ENCODE measurements around the gene ZNF234.
A peak's percentile ranks its signal among the peaks of the same experiment; 100 is the strongest.
"Not testable (repeated sequence)": the region's sequence is repeated elsewhere in the genome, so short reads cannot be mapped to it uniquely, and the experiment has no call there.

ZNF234 gene

DNA sequence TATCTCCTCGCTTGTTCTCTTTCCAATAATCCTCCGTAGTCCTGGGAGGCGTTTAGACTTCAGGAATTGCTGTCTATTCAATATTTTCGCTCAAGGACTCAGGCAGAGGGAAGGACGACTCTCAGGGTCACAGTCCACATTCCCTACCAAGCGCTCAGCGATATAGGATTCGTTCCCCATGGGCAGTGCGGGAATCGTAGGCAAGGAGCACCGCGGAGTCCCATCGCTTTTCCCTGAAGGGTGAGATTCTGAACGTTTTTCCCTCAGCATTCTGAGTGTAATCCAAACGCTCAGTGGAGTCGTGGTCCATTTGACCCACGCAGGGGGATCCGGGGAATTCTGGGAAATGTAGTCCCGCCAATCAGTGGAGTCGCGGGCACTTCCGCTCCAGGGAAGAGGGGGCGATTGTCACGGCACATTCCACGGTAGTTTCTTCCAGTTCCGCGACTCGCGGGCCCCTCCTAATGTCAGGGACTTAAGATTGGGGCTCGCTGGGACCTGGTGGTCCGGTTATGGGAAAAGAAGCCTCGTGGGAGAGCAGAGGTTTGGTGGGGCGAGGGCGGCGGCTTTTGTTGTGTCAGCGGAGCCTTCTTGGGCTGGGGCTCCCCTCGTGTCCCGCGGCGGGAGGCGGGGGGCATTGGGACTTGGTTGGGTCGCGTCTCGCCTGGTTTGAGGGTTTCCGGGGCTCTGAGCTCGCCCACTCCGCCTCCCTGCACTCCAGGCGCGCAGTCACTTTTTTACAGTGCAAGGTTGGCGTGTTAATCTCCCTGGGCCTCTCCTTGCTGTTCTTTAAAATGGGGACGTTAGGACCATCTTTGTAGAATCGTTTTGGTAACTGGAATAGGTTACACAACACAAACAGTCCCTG is at the start of gene ZNF234:
ZNF234 (plus strand) TSS at position 364 of the 868 bp plus-strand sequence. CDS start 3,079 bp downstream, outside the sequence.
- peak; percentile 19 for DNase-seq

GRCh38 chr19:44092108-44092507 is 49.2 kb upstream of the ZNF234 start:
- DNase-seq, result no peak

GRCh38 chr19:44093931-44094765 is 47.2 kb upstream of the ZNF234 start, which contains the start of gene ZNF224:
Gene ZNF224, plus strand, starts transcription at chr19:44094361. Its CDS starts 3,513 bp downstream, at chr19:44097874.
- peak; percentile 78 for DNase-seq

DNA sequence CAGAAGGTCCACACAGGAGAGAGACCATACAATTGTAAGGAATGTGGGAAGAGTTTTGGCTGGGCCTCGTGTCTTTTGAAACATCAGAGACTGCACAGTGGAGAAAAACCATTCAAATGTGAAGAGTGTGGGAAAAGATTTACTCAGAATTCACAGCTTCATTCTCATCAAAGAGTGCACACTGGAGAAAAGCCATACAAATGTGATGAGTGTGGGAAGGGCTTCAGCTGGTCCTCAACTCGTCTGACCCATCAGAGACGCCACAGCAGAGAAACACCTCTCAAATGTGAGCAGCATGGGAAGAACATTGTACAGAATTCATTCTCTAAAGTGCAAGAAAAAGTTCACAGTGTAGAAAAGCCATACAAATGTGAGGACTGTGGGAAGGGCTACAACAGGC is 33.6 kb upstream of the ZNF234 start:
- no peak for DNase-seq

DNA sequence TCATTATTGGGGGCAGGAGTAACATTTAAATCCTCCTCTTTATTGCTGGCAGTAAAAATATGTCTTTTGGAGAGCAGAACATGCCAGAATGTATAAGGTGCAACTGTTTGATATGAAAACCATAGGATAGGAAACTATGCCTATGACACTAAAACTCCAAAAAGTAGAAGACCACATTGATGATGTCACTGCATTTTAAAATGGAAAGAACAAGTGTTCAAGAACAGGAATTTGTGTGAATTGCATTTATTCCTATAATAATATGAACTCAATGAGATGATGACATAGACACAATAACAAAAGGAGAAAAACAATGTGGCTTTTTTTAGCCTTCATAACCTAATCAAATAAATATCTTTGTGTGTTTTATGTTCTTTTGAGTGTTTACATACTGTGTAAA is 31.9 kb upstream of the ZNF234 start:
- no peak for DNase-seq

- peak; percentile 8 for DNase-seq
Measured at GRCh38 chr19:44111910-44112463, 29.4 kb upstream of the ZNF234 start.

GRCh38 chr19:44112802-44113137 is 28.6 kb upstream of the ZNF234 start:
- DNase-seq, result no peak

DNA sequence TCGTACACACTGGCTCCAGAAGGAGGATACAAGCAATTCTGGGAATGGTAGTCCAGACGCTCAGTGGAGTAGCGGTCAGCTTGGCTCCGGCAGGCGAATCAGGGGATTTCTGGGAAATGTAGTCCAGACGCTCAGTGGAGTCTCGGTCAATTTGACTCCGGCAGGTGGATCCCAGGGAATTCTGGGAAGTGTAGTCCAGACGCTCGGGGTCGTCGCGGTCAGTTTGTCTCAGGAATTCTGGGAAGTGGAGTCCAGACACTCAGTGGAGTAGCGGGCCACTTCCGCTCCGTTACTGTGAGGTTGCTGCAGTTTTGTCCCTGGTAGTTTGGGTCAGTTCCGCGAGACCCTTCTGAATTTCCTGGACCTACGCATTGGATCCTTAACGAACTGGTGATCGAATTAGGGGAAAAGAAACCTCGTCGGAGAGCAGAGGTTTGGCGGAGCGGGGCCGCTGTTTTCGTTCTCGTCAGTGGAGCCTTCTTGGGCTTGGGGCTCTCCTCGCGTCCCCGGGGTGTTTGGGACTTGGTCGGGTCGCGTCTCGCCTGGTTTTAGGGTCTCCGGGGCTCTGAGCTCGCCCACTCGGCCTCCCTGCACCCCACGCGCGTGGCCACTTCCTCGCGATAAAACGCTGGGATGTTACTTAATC is 28.1 kb upstream of the ZNF234 start, which contains the start of gene ZNF225:
ZNF225 (plus strand) TSS at position 262 of the 646 bp plus-strand sequence. CDS start 2,429 bp downstream, outside the sequence.
- DNase-seq, result peak; percentile 93

- no peak for DNase-seq
Measured at GRCh38 chr19:44113784-44114390, 27.5 kb upstream of the ZNF234 start.

- DNase-seq, result not testable (repeated sequence)
Measured at GRCh38 chr19:44121162-44121561, 20.2 kb upstream of the ZNF234 start.

GRCh38 chr19:44131955-44132354 is 9.4 kb upstream of the ZNF234 start:
- no peak for DNase-seq

GRCh38 chr19:44142059-44142433 is 692 bp downstream of the ZNF234 start:
- DNase-seq, result no peak

DNA sequence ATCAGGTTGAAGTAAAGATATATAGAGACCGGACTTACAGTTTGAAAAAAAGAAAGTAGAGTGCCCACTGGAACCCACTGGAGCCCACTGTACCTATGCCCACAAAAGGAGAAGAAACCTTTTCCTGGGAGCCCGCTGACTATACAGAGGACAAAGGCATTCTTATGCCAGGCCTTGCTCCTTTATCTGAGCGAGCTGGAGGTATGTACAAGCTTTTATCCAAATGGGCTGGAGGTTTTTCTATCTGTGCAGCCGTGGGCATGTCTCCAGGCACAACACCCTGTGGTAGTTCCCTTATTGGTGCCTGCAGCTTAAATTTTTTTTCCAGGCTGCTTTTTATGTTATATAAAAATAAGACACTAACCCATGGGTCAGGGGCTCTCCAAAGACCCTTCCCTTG is 8.4 kb downstream of the ZNF234 start:
- no peak for DNase-seq

DNA sequence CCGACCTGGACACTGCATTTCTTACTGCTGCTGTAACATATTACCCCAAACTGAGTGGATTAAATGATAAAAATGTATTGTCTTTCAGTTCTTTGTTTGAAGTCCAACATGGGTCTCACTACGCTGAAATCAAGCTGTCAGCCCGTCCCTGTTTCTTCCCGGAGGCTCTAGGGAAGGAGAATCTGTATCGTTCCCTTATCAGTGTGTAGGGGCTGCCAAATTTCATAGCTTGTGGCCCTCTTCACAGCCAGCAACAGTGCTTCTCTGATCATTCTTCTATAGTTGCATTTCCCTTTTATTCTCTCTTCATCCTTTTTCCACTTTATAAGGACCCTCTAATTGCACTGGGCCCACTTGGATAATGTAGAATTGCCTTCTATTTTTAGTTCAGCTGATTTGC is 10.1 kb downstream of the ZNF234 start:
- no peak for DNase-seq

DNA sequence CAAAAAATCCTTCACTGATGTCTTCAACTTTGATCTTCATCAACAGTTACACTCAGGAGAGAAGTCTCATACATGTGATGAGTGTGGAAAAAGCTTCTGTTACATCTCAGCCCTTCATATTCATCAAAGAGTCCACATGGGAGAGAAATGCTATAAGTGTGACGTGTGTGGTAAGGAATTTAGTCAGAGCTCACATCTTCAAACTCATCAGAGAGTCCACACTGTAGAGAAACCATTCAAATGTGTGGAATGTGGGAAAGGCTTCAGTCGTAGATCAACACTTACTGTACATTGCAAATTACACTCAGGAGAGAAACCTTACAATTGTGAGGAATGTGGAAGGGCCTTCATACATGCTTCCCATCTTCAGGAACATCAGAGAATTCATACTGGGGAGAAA is 15.1 kb downstream of the ZNF234 start:
- DNase-seq, result no peak

DNA sequence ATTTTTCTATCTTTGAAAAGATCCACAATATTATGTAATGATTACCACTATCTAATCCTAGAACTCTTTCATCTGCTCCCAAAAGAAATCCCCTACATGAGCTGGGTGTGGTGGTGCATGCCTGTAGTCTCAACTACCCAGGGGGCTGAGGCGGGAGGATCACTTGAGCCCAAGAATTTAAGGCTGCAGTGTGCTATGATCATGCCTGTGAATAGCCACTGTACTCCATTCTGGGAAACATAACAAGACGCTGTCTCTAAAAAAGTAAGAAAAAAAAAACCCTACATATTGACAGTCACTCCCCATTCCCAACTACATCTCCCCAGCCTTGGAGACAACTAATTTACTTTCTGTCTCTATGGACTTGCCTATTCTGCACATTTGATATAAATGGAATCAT is 22.4 kb downstream of the ZNF234 start:
- DNase-seq, result no peak

DNA sequence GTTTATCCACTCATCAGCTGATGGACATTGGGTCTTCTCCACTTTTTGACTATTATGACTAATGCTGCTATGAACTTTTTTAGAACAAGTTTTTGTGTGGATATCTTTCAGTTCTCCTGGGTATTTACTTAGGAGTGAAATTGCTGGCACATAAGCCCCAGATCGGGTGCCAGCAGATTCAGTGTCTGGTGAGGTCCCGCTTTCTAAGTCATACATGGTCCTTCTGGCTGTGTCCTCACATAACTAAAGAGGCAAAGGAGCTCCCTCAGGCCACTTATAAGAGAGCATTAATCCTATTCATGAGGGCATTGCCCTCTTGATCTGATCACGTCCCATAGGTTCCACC is 22.9 kb downstream of the ZNF234 start:
- DNase-seq, result no peak

DNA sequence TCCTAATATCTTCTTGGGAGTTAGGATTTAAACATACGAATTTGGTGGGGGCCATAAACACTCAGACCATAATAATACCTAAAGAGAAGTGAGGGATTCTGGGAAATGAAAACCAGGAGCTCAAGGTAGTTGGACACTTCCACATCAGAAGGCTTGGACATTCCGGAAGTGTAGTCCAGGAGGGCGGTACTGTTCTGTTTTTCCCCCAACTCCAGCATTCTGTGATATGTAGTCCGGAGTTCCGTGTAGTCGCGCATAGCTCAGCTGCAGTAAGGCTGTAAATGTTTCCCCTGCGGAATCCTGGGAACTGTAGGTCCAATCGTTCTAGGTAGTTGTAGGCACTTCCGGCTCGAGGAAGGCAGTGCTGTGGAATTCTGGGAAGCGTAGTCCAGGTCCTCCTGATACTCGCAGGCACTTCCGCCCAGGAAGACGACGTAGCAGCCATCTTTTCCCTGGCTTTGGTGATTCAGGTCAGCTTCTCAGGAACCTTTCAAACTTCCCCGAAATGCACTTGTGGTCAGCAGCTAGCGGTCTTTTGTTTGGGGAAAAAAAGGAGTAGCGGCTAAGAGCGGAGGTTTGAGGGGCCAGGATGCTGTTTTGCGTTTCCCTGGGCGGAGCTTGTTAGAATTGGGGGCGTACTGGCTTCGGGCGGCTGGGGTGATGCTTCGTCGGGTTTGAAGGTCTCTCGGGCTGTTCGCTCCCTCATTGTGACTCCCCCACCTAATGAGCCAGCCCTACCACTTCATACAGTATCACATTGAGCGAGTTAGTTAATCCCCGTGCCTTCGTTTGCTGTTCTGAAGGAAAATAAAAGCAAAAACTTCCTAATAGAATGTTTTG is 23.5 kb downstream of the ZNF234 start, which contains the start of gene ZNF226:
ZNF226 (plus strand) TSS at position 428 of the 840 bp plus-strand sequence. CDS start 4,981 bp downstream, outside the sequence.
- peak; percentile 94 for DNase-seq

DNA sequence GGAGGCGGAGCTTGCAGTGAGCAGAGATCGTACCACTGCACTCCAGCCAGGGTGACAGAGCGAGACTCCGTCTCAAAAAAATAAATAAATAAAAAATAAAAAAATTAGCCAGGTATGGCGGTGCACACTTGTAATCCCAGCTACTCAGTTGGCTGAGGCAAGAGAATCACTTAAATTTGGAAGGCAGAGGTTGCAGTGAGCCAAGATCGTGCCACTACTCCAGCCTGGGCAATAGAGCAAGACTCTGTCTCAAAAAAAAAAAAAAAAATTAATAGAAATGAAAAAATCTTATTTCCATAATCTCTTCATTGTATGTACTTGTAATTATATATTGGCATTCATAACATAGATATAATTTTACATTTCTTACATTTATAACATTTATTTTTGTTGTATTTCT is 29.3 kb downstream of the ZNF234 start:
- not testable (repeated sequence) for DNase-seq

GRCh38 chr19:44176590-44176989 is 35.2 kb downstream of the ZNF234 start:
- DNase-seq, result no peak

GRCh38 chr19:44180968-44181367 is 39.6 kb downstream of the ZNF234 start:
- no peak for DNase-seq
